ENCODE data around the gene TRIM8. TPM values are rescaled to one million over a fixed set of nuclear protein-coding genes. Genes with fewer than 3 reads are reported as not detected.

Gene TRIM8
- polyA plus RNA-seq, 3 donors = 39.4 to 183 (median 41.4) TPM

DNA sequence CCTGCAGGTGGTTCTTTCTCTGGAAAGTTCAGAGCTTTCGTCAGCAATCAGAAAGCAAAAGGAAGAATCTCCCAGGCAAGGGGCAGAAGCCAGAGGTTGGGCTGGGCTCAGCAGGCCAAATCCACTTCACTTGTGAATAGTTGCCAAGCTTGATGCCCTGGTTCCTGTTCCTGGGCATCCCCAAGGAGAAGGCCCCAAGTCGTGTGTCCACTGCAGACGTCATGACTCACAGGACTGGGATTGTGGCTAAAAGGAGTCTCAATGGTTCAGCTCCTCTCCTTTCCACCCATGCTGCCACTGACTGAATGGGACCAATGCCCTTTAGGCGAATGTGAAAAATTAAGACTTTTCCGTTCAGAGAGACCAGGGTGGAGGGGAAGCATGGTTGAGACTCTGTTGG is 38.6 kb upstream of the TRIM8 start:
- no peak for DNase-seq
- H3K27me3 ChIP-seq (ENCODE audit: control insufficient read depth in 2 of 2, insufficient read depth in 2 of 2, low read length in 2 of 2) = no peaks in the 10 kb centered on the region
- H3K9ac ChIP-seq (ENCODE audit: insufficient read depth, low read length, poor library complexity, severe bottlenecking) = no peak overlapping the region
- H3K4me3 ChIP-seq (replicated peaks in 1 of 3; ENCODE audit: low read depth in 2 of 3, low read length in 3 of 3) = no peak overlapping the region
- Mint-ChIP-seq H3K4me3 (no peak overlapping the region), H3K27me3 (ENCODE audit: low read depth in 3 of 3) (no peaks in the 10 kb centered on the region), H3K9me3 (no peaks in the 10 kb centered on the region), H3K27ac (no peak overlapping the region), H3K4me1 (peaks cover 10% of the 10 kb centered on the region), H3K36me3 (peaks cover 68 to 87% of the 10 kb centered on the region in 2 donors)
- no peaks in the 10 kb centered on the region for H3K4me1 ChIP-seq (ENCODE audit: control insufficient read depth in 1 of 2, insufficient read depth in 2 of 2, low read length in 2 of 2)
- no peaks in the 10 kb centered on the region for H3K79me2 ChIP-seq (ENCODE audit: insufficient read depth, low read length)
- intact Hi-C loops (cut with micrococcal nuclease) = no loop called here
- no peak for TF ChIP-seq CTCF (IDR thresholded peaks at IDR 0.05)
- no peak overlapping the region for H3K27ac ChIP-seq (ENCODE audit: low read depth in 1 of 2, low read length in 2 of 2)
- H2AFZ ChIP-seq (ENCODE audit: insufficient read depth, low read depth, low read length, poor library complexity, severe bottlenecking) = no peak overlapping the region
- no peak overlapping the region for H3K4me2 ChIP-seq (replicated peaks; ENCODE audit: extremely low read depth, low read length, poor library complexity, severe bottlenecking)
- peaks cover 3% of the 10 kb centered on the region for H4K20me1 ChIP-seq (ENCODE audit: insufficient read depth, low read length)
- WGBS (ENCODE audit: insufficient coverage) = 83% methylated on average over 4 of the region's 5 CpGs
- H3K36me3 ChIP-seq (replicated peaks in 1 of 2; ENCODE audit: control insufficient read depth in 1 of 2, insufficient read depth in 2 of 2, low read length in 2 of 2) = peaks cover 52 to 82% of the 10 kb centered on the region in 2 donors
- H3K9me3 ChIP-seq (replicated peaks in 1 of 2; ENCODE audit: control insufficient read depth in 1 of 2, insufficient read depth in 1 of 2, low read length in 2 of 2) = no peaks in the 10 kb centered on the region

DNA sequence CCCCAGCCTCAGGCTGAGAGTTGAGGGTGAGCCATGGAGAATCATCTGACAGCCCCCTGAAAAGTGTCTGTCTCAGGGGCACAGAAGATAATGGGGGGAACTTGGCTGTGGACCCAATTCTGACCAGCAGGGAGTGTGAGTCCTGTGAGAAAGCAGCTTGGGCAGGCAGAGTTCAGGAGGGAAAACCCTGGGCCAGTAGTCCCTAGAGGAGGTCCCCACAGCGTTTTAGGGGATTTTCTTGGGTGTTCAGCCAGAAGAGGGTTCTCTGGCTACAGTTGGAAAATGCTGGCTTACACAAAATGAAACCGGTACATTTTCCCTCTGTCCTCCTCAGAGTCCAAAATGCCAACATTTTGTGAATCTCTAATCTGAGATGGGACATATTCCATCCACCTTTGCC is 35.8 kb upstream of the TRIM8 start:
- Histone ChIP-seq H3K4me2 (replicated peaks; ENCODE audit: extremely low read depth, low read length, poor library complexity, severe bottlenecking) (no peak overlapping the region), H3K4me1 (ENCODE audit: control insufficient read depth in 1 of 2, insufficient read depth in 2 of 2, low read length in 2 of 2) (no peaks in the 10 kb centered on the region), H3K9ac (ENCODE audit: insufficient read depth, low read length, poor library complexity, severe bottlenecking) (no peak overlapping the region), H4K20me1 (ENCODE audit: insufficient read depth, low read length) (peaks cover 3% of the 10 kb centered on the region), H3K9me3 (replicated peaks in 1 of 2; ENCODE audit: control insufficient read depth in 1 of 2, insufficient read depth in 1 of 2, low read length in 2 of 2) (no peaks in the 10 kb centered on the region), H3K36me3 (replicated peaks in 1 of 2; ENCODE audit: control insufficient read depth in 1 of 2, insufficient read depth in 2 of 2, low read length in 2 of 2) (peaks cover 36 to 79% of the 10 kb centered on the region in 2 donors), H3K4me3 (replicated peaks in 1 of 3; ENCODE audit: low read depth in 2 of 3, low read length in 3 of 3) (no peak overlapping the region), H3K79me2 (ENCODE audit: insufficient read depth, low read length) (no peaks in the 10 kb centered on the region), H2AFZ (ENCODE audit: insufficient read depth, low read depth, low read length, poor library complexity, severe bottlenecking) (no peak overlapping the region), H3K27ac (ENCODE audit: low read depth in 1 of 2, low read length in 2 of 2) (no peak overlapping the region), H3K27me3 (ENCODE audit: control insufficient read depth in 2 of 2, insufficient read depth in 2 of 2, low read length in 2 of 2) (no peaks in the 10 kb centered on the region)
- H3K4me3 Mint-ChIP-seq = no peak overlapping the region
- TF ChIP-seq CTCF (IDR thresholded peaks at IDR 0.05) = no peak
- peak overlapping the region in 1 of 7 donors; percentile 18 for H3K27ac Mint-ChIP-seq
- 100% methylated on average over 2 of the region's 2 CpGs for WGBS (ENCODE audit: insufficient coverage)
- H3K27me3 Mint-ChIP-seq (ENCODE audit: low read depth in 3 of 3) = peaks cover 0 to 2% (median 0%) of the 10 kb centered on the region in 3 donors
- peaks cover 10% of the 10 kb centered on the region for H3K4me1 Mint-ChIP-seq
- peaks cover 71 to 85% of the 10 kb centered on the region in 2 donors for H3K36me3 Mint-ChIP-seq
- DNase-seq = no peak
- no peaks in the 10 kb centered on the region for H3K9me3 Mint-ChIP-seq
- intact Hi-C loops (cut with micrococcal nuclease) = no loop called here
